K562 (cell line): ENCODE measurements around the gene STING1. TPM values are rescaled to one million over a fixed set of nuclear protein-coding genes. Genes with fewer than 3 reads are reported as not detected.
A peak's percentile ranks its signal among the peaks of the same experiment; 100 is the strongest.

Source experiments
- EGR1 ChIP-seq: fragments of 450-650 bp; conservative IDR thresholded peaks from 2 replicates; pipeline ENCODE4 v1.6.1; 2017; ENCODE audit warnings: mild to moderate bottlenecking
- GTF3C2 ChIP-seq: IDR thresholded peaks from 3 replicates; pipeline ENCODE4 v1.6.1; 2011; ENCODE audit warnings: borderline replicate concordance, mild to moderate bottlenecking, moderate library complexity; ENCODE audit not compliant: insufficient read length; ENCODE audit errors: extremely low read depth
- HDAC1 ChIP-seq, 2 experiments: fragments of 450-650 bp; IDR thresholded peaks; 2 replicates each; pipeline ENCODE4 v1.6.1; 2016 to 2017; ENCODE audit warnings: inconsistent platforms in 1 of 2, mild to moderate bottlenecking in 1 of 2, moderate library complexity in 1 of 2
- KAT8 ChIP-seq: fragments of 450-650 bp; IDR thresholded peaks from 2 replicates; pipeline ENCODE4 v1.6.1; 2016; ENCODE audit warnings: low read depth, mild to moderate bottlenecking
- RHOXF2B ChIP-seq: fragments of 250-450 bp; sonication (Bioruptor Pico); conservative IDR thresholded peaks from 2 replicates; pipeline ENCODE4 v1.5.1; 2021
- RREB1 ChIP-seq: fragments of 250-450 bp; sonication (Bioruptor Pico); IDR thresholded peaks from 2 replicates; pipeline ENCODE4 v1.4.0; 2020
- STAT5B ChIP-seq: fragments of 250-450 bp; sonication (Bioruptor Pico); IDR thresholded peaks from 2 replicates; pipeline ENCODE4 v1.8.0; 2021; ENCODE audit warnings: mild to moderate bottlenecking, inconsistent platforms
- TFE3 ChIP-seq: fragments of 450-650 bp; formaldehyde crosslinking; IDR thresholded peaks from 2 replicates; pipeline ENCODE4 v1.4.0; 2020; ENCODE audit warnings: mild to moderate bottlenecking, mixed read lengths
- ZMIZ1 ChIP-seq, 2 experiments: fragments of 150-350 bp in 1 of 2; IDR thresholded peaks; 2 replicates each; pipeline ENCODE4 v1.6.1; 2012 to 2016; ENCODE audit warnings: low read depth in 2 of 2, low read length in 2 of 2, mild to moderate bottlenecking in 1 of 2, moderate library complexity in 1 of 2
- ZNF3 ChIP-seq: fragments of 250-450 bp; sonication (Bioruptor Pico); IDR thresholded peaks from 2 replicates; pipeline ENCODE4 v1.5.0; 2021; ENCODE audit warnings: mild to moderate bottlenecking, moderate library complexity
- ZNF511 ChIP-seq: sonication (generic); formaldehyde crosslinking; IDR thresholded peaks from 2 replicates; pipeline ENCODE4 v1.8.0; 2022; ENCODE audit warnings: mild to moderate bottlenecking, missing genetic modification reagents
- polyA plus RNA-seq, 8 experiments: library from polyadenylated mRNA; depleted of rRNA in 4 of 8; stranded (reverse) in 5 of 8; unstranded in 3 of 8; fragments of >200 nt; fragmentation: Nextera tagmentation in 2 of 8; fragmentation: Illumina TruSeq in 1 of 8; extraction: Ambion mirVana in 2 of 8; extraction: Trizol in 1 of 8; gene quantifications; 2 replicates each; pipeline versions ENCODE4 v1.2.1 to v1.2.3, GENCODE V29; 2011 to 2014; ENCODE audit warnings: inconsistent platforms in 1 of 8, missing spikeins in 1 of 8
- total RNA-seq, 7 experiments: library from RNA; depleted of rRNA in 6 of 7; stranded (reverse); fragments of >200 nt in 6 of 7; fragmentation: Illumina TruSeq in 2 of 7; extraction: Trizol in 2 of 7; gene quantifications; 2 replicates each; pipeline versions ENCODE4 v1.2.1 to v1.2.3, GENCODE V29; 2011 to 2021; ENCODE audit warnings: low replicate concordance in 1 of 7

STING1 gene
- total and polyA plus RNA-seq, 9 of the 15 experiments (the other 6 are each of a cell fraction or from before 2014, with no cell fraction given), result 20.8 to 69.1 (median 44.7) TPM

- TF ChIP-seq RREB1 (CRISPR knock-in tag), result no peak
- peak in 1 of 2 experiments; percentile 32; a peak in 1 of 4 replicates for TF ChIP-seq HDAC1 (IDR thresholded peaks at IDR 0.05)
- no peak for TF ChIP-seq TFE3
- no peak for TF ChIP-seq ZMIZ1 (IDR thresholded peaks at IDR 0.05; ENCODE audit: low read depth in 2 of 2, low read length in 2 of 2)
- no peak for TF ChIP-seq ZNF3 (CRISPR knock-in tag)
- no peak for TF ChIP-seq STAT5B (CRISPR knock-in tag)
- TF ChIP-seq GTF3C2, result no peak
- no peak for TF ChIP-seq RHOXF2B (CRISPR knock-in tag)
- TF ChIP-seq ZNF511 (CRISPR knock-in tag), result no peak
- peak; percentile 90 for TF ChIP-seq EGR1
- no peak for TF ChIP-seq KAT8
These were observed 28.6 kb downstream of the STING1 start (continued) for GRCh38 chr5:139453683-139454567.
